GM18909 (cell line): ENCODE results near the gene PLCB3.

Source experiments
- ATAC-seq: cut with Tn5 transposase; IDR thresholded peaks from one replicate; pipeline ENCODE4 v1.9.1; 2021; ENCODE audit warnings: mild to moderate bottlenecking; ENCODE audit not compliant: unreplicated experiment, poor library complexity

Gene PLCB3

DNA sequence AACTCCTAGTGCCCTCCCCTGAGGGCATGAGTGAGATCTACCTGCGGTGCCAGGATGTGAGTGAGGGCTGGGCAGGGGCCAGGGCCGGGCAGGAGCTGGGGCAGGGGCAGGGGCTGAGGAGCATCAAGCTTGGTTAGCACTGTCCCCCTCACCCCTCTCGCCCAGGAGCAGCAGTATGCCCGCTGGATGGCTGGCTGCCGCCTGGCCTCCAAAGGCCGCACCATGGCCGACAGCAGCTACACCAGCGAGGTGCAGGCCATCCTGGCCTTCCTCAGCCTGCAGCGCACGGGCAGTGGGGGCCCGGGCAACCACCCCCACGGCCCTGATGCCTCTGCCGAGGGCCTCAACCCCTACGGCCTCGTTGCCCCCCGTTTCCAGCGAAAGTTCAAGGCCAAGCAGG, 31.1 kb upstream of the PLCB3 start:
- no peak for ATAC-seq

- no peak for ATAC-seq
Observed at GRCh38 chr11:64220798-64221197, 30.5 kb upstream of the PLCB3 start.

- no peak for ATAC-seq
Observed at GRCh38 chr11:64222651-64223000, 28.7 kb upstream of the PLCB3 start.

GRCh38 chr11:64223001-64223651, 28.2 kb upstream of the PLCB3 start:
- no peak for ATAC-seq

- ATAC-seq: no peak
Observed at GRCh38 chr11:64224151-64224890, 27.0 kb upstream of the PLCB3 start.

DNA sequence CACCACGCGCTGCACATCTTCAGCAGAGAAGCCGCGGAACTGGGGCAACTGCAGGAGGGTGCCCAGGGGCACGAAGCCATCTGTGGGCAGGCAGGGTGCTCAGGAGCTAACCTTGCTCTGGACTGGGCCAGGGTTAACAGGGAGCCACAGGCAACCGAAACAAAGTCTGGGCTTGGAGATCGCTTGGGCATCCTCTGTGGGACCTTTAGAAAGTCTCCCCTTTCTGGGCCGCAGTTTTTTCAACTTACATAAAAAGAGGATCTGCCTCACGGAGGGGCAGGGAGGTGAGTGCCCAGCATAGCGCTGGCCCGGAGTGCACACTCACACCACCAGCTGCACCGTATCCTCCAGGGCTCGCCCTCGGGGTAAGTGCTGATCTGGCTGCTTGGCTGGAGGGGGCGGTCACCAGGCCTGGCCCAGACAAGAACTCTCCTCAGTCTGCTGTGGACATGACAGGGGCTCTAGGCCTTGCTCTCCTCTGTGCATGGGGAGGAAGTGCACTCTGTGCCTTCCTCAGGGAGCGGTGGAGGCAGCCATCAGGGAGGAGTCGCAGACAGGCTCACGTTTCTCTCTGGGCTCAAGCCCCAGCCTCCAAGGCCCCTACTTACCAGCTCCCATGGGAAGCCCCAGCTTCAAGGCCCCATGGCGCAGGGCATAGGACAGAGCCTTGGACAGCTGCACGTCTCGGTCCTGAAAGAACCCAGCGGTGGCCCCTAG, 26.3 kb upstream of the PLCB3 start:
- ATAC-seq: no peak

DNA sequence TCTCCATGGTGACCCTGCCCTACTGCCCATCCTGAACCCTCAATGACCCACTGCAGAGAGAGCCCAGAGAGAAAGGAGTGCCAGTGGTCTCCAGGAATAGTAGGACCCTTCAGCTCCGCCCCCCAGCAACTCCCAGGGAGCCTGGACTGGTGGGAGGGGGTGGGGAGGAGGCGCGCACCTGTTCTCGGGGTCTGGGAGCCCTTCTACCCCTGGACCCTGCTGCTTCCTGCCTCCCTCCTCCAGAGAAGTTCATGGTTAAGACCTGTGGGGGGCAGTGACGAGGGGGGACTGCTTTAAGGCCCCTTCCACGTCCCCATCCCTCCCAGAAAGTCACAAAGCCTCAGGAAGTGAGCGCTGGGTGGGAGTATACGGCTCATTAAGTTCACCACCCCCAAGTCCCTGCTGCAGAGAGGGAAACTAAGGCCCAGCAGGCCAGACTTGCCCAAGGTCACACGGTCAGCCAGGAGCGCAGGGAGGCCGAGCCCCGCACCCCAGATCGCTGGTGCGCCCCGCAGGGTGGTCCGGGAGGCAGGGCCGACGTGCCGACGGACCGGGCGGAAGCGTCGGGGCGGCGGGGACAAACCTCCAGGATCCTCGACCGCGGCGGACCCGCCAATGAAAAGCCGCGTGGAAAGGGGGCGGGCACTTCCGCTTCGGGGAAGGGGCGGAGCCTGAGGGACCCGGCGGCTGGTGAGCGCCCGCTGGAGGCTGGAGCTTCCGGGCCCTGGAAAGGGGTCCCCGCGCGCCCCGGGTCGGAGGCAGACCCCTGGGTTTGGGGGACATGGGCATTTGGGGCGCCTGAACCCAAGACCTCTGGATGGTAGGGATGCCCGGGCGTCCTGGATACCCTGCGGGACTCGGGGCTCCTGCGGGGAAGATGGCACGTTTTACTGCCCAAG, 25.5 kb upstream of the PLCB3 start, which contains the start of the genes NUDT22 and TRPT1:
TSS of gene NUDT22 (plus strand) at position 667 of the 899 bp plus-strand sequence. CDS start 379 bp downstream, outside the sequence.
TSS of gene TRPT1 (minus strand) at position 579 of the 899 bp plus-strand sequence. CDS start at position 253, 326 bp downstream.
- ATAC-seq: peak; percentile 44

- peak; percentile 25 for ATAC-seq
Observed at GRCh38 chr11:64226507-64227051, 24.8 kb upstream of the PLCB3 start.

DNA sequence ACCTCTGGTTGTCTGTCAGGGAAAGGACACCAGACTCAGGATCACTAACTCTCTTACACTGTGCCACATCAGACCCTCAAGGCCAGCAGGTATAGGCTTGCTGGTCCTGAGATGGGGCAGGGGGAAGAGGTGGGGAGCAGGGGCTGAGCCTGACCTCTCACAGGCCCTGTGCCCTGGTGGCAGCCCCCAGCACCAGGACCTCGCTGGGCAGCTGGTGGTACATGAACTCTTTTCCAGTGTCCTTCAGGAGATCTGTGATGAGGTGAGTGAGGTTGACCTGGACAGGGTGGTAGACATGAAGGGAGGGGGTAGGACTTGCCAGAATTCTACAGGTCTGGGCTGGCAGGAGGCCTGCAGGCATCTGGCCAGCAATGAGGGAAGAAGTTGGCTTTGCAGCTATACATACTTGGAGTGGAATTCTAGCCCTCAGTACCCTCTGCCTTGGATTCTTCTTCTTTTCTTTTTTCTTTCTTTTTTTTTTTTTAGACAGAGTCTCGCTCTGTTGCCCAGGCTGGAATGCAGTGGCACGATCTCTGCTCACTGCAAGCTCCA, 23.8 kb upstream of the PLCB3 start:
- no peak for ATAC-seq

- ATAC-seq: no peak
Observed at GRCh38 chr11:64229090-64229743, 22.1 kb upstream of the PLCB3 start.

GRCh38 chr11:64229744-64230170, 21.6 kb upstream of the PLCB3 start:
- no peak for ATAC-seq

DNA sequence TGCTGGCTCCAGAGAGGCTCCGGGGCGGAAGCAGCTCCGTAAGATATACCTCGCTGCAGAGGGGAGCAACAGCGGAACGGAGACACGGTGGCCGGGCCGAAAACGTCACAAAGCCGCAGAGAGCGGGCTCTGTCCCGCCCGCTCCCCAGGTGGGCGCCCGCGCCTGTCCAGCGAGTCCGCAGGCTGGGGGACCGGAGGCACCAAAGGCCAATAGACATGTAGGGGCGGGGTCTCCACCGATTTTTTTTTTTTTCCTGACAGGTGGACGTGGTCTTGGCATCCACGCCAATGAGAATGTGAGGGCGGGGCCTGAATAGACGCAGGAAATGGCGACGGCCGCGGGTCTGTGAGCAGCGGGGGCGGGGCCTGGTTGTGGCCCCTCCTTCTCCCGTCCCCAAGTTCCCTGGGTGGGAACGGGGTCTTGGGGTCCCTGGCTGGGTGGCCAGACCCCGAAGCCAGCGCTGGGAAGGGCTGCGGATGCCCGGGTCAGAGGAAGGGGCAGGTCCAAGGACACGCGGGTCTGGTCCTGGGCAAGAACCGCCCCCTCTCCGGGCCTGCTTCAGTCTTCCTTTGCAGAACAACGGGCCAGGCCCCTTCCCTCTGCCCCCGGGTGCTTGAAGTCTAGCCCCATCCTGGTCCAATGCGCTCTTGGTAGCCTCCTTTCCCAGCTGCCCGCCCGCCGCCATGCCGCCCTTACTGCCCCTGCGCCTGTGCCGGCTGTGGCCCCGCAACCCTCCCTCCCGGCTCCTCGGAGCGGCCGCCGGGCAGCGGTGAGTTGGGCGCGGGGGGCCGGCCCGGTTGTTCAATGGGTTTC, 21.0 kb upstream of the PLCB3 start, which contains the start of gene DNAJC4:
TSS of gene DNAJC4 (plus strand) at position 378 of the 814 bp plus-strand sequence. CDS start at position 685, 307 bp downstream.
- ATAC-seq: peak; percentile 49

DNA sequence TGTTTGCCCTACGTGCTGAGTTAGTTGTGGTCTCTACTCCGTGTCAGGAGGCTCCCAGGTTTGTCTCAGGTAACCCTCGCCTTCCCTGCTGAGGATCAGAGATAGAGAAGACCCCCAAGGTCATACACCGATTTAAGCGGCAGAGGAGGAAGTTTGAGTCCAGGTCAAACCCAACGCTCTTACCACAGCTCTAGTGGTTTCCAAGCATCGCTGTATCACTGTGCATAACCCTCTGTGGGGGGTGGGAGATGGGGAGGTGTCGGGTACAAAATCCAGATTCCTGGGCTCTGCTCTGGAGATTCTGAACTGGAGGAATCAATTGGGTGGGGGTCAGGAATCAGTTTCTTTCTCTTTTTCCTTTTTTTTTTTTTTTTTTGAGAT, 20.4 kb upstream of the PLCB3 start:
- ATAC-seq: no peak

- ATAC-seq: no peak
Observed at GRCh38 chr11:64231546-64231945, 19.8 kb upstream of the PLCB3 start.

DNA sequence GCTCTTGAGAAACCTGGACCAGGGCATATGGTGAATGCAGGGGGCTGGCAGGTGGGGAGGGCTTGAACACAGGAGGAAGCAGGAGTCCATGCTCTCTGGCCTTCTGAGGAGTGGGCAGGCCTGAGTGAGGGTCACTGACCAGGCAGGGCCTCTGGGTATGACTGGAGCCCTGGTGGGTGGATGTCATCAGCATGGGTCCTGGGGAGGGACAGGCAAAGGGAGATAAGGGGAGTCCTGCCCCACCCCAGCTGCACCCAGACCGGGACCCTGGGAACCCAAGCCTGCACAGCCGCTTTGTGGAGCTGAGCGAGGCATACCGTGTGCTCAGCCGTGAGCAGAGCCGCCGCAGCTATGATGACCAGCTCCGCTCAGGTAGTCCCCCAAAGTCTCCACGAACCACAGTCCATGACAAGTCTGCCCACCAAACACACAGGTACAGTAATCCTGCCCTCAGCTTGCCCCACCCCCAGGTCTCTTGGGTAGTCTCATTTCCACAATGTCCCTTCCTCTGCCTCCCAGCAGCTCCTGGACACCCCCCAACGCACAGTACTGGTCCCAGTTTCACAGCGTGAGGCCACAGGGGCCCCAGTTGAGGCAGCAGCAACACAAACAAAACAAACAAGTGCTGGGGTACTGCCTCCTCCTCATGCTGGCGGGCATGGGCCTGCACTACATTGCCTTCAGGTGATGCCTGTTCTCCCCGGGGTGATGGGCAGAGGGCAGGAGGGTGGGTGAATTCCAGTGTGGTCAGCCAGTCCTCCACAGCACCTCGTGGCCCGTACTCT, 19.0 kb upstream of the PLCB3 start:
- ATAC-seq: no peak

- ATAC-seq: no peak
Observed at GRCh38 chr11:64232967-64233315, 18.4 kb upstream of the PLCB3 start.

DNA sequence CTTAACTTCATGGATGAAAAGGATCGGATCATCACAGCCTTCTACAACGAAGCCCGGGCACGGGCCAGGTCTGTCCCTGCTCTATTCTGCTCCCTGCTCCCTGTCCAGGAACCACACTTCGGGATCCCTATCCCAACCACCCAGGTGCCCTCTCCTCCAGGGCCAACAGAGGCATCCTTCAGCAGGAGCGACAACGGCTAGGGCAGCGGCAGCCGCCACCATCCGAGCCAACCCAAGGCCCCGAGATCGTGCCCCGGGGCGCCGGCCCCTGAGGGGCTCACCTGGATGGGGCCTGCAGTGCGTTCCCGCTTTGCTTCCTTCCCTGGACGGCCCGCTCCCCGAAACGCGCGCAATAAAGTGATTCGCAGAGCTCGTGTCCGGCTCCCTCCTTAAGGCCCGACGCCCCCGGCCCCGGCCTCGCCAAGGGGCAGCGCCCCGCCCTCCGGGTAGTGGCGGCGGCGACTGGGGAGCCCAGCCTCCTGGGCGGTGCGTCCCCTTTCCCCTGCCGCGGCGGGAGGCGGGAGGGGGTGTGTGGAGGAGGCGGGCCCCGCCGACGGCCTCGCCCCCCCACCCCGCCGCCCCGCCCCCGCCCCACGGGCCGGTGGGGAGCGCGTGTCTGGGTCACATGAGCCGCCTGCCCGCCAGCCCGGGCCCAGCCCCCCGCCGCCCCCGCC, 17.3 kb upstream of the PLCB3 start, which contains the start of gene VEGFB:
TSS of gene VEGFB (plus strand) at position 672 of the 674 bp plus-strand sequence. CDS start 250 bp downstream, outside the sequence.
- peak; percentile 41 for ATAC-seq
